T-helper 1 cell treated with Interleukin-12 subunit alpha and Interleukin-12 subunit beta and Interleukin-4 antibody, amounts not matched to agents 30 ng/mL and 1 ng/mL, for 36 hours (primary cell): Measurements from ENCODE around the gene ABCC3. TPM values are rescaled to one million over a fixed set of nuclear protein-coding genes. Genes with fewer than 3 reads are reported as not detected.
"Not testable (repeated sequence)": the region's sequence is repeated elsewhere in the genome, so short reads cannot be mapped to it uniquely, and the experiment has no call there.

Experiments
- intact Hi-C: fragments of 100-400 bp; cut with micrococcal nuclease; formaldehyde crosslinking; loops from one replicate; pipeline ENCODE4 v1.15.1; 2024
- total RNA-seq: library from RNA; stranded (reverse); gene quantifications from 2 replicates; pipeline ENCODE4 v1.2.3, GENCODE V29; 2022

The ABCC3 gene
- total RNA-seq, 1 donor from 2014 or later, result not detected

GRCh38 chr17:50697663-50698272 is 63.1 kb downstream of the ABCC3 start:
- intact Hi-C loops, result no loop called here

- intact Hi-C loops, result no loop called here
These were observed 64.7 kb downstream of the ABCC3 start for GRCh38 chr17:50699410-50699809.

- intact Hi-C loops, result loop anchor here (10.0 kb wide), 1 partner anchor 308 kb away; the partner anchor contains the start of gene LRRC59
These were observed 68.5 kb downstream of the ABCC3 start for GRCh38 chr17:50703162-50703561.

GRCh38 chr17:50707289-50708049 is 72.8 kb downstream of the ABCC3 start, which contains the start of gene ANKRD40:
TSS of gene ANKRD40 (minus strand) at chr17:50707914. CDS start at chr17:50707654, 260 bp downstream.
- intact Hi-C loops, result loop anchor here (1.0 to 10.0 kb wide), 10 partner anchors 12 to 446 kb away; partner anchors contain the start of genes ACSF2, CACNA1G, EME1 and LRRC59

- intact Hi-C loops, result loop anchor here (1.0 to 10.0 kb wide), 8 partner anchors 11 to 445 kb away; partner anchors contain the start of genes ACSF2, EME1, LRRC59 and LUC7L3
These were observed 73.6 kb downstream of the ABCC3 start for GRCh38 chr17:50708050-50709000.

- intact Hi-C loops, result loop anchor here (5.0 to 10.0 kb wide), 4 partner anchors 282 to 413 kb away; partner anchors contain the start of genes ACSF2, EME1, LRRC59 and MRPL27
These were observed 74.4 kb downstream of the ABCC3 start for GRCh38 chr17:50709053-50709452.

- intact Hi-C loops, result no loop called here
These were observed 75.3 kb downstream of the ABCC3 start for GRCh38 chr17:50710025-50710424.

- intact Hi-C loops, result no loop called here
These were observed 76.0 kb downstream of the ABCC3 start for GRCh38 chr17:50710650-50711049.

- intact Hi-C loops, result no loop called here
These were observed 78.0 kb downstream of the ABCC3 start for GRCh38 chr17:50712641-50713040.

GRCh38 chr17:50715471-50715870 is 80.8 kb downstream of the ABCC3 start:
- intact Hi-C loops, result no loop called here

GRCh38 chr17:50719144-50719923 is 84.7 kb downstream of the ABCC3 start, which contains the start of gene LUC7L3:
TSS of gene LUC7L3 (plus strand) at chr17:50719603. CDS start at chr17:50719733, 130 bp downstream.
- intact Hi-C loops, result loop anchor here (1.0 kb wide), 5 partner anchors 11 to 541 kb away; partner anchors contain the start of genes MBTD1 and UTP18

GRCh38 chr17:50719924-50720794 is 85.5 kb downstream of the ABCC3 start:
- intact Hi-C loops, result loop anchor here (1.0 to 2.0 kb wide), 6 partner anchors 12 to 540 kb away; partner anchors contain the start of genes MBTD1, NME1 and UTP18

GRCh38 chr17:50721194-50722010 is 86.7 kb downstream of the ABCC3 start:
- intact Hi-C loops, result loop anchor here (1.0 to 2.0 kb wide), 4 partner anchors 151 to 431 kb away; partner anchors contain the start of genes CACNA1G, NME1 and SPATA20

- intact Hi-C loops, result loop anchor here (1.0 kb wide), 1 partner anchor 150 kb away; no protein-coding TSS in a partner anchor
These were observed 88.1 kb downstream of the ABCC3 start for GRCh38 chr17:50722746-50723145.

- intact Hi-C loops, result not testable (repeated sequence)
These were observed 89.9 kb downstream of the ABCC3 start for GRCh38 chr17:50724622-50725021.

- intact Hi-C loops, result no loop called here
These were observed 91.3 kb downstream of the ABCC3 start for GRCh38 chr17:50725769-50726655.

GRCh38 chr17:50728112-50728429 is 93.4 kb downstream of the ABCC3 start:
- intact Hi-C loops, result no loop called here
